ENCODE data around the gene NEDD4L.
"Not testable (repeated sequence)": the region's sequence is repeated elsewhere in the genome, so short reads cannot be mapped to it uniquely, and the experiment has no call there.

The NEDD4L gene

DNA sequence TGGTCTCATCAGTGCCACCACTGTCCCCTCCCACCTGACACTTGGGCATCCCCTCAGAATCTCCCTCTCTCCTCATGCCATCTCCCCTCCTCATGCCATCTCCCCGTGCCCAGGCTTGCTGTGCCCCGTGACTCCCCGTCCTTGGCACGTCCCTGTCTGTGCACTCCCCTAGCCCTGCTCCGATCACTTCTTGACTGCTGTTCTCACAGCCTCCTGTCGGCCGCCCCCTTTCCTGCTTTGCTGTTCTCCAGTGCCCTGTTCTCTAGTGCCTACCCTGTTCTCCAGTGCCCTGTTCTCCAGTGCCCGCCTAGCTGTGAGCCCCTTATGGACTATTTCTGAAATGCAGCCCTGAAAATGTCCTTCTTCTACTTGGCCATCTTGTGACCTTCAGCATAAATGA is 331.0 kb downstream of the NEDD4L start:
- no peak for DNase-seq (ENCODE audit: low read depth in 2 of 2)

DNA sequence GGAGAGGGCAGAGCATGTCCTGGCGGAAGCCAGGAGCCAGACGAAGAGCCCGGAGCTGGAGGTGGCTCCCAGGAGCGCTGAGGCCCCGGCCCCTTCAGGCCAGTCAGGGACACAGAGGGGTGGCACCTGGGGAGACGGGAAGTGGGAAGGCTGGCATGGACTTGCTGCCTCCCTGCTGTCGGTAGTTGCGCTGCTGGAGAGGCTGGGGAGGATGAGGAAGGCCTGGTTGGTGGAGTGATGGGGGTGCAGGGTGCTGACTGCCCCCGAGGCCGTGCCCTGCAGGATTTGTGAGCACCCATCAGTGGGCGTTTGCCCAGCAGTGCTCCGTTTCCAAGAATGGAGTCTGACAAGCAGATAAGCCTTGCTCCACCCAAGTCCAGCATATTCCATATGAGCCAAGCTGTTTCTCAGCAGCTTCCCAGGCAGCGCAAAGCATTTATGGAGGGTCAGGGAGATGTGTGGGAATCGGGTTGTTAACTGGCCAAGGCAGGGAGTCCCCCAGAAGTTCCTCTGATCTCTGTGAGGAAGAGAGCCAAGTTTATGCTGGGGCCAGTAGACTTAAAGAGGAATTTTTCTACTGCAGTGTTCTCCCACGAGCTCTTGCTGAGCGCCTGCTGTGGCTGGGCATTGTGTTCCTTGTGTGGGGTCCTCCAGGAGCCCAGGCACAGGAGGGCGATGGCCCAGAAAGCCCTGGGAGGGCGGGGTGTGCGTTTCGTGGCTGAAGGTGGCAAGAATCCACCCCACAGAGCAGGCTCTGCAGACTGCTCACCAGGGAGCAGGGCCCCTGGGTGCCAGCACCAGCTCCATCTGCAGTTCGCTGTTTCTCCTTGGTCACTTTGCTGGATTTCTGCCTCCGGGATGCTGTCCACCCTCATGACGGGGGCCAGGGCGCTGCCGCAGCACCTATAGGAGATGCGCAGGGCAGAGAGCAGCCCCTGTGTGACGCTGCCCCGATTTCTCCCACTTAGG is 334.7 kb downstream of the NEDD4L start:
- DNase-seq (ENCODE audit: low read depth in 2 of 2): no peak

DNA sequence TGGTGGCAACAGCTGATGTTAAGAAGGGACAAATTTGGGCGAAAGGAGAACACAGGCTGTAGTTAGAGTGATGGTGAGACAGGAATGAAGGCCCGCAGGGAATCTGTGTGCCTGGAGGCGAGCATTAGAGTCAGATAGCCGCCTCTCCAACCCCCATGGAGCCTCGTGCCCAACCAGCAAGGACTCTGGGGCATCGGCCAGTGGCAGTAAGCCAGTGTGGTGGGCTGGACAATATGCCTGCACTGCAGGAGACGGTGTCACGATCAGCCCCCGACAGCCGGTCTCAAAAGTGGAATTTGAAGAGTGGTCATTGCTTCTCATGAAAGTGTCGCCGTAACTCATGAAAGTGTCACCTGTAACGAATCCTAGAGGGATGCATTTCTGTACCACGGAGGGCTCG is 335.4 kb downstream of the NEDD4L start:
- no peak for DNase-seq (ENCODE audit: low read depth in 2 of 2)

DNA sequence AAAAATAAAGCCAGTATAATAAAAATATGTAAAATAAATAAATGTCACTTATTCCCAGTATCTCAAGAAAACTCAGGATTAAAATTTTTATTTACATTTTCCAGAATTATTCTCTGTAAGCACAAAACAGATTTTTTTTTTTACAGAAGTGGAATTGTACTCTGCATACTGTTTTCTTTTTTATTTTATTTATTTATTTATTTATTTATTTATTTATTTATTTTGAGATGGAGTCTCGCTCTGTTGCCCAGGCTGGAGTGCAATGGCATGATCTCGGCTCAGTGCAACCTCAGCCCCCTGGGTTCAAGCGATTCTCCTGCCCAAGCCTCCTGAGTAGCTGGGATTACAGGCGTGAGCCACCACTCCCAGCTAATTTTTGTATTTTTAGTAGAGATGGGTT is 336.1 kb downstream of the NEDD4L start:
- DNase-seq (ENCODE audit: low read depth in 2 of 2): not testable (repeated sequence)

DNA sequence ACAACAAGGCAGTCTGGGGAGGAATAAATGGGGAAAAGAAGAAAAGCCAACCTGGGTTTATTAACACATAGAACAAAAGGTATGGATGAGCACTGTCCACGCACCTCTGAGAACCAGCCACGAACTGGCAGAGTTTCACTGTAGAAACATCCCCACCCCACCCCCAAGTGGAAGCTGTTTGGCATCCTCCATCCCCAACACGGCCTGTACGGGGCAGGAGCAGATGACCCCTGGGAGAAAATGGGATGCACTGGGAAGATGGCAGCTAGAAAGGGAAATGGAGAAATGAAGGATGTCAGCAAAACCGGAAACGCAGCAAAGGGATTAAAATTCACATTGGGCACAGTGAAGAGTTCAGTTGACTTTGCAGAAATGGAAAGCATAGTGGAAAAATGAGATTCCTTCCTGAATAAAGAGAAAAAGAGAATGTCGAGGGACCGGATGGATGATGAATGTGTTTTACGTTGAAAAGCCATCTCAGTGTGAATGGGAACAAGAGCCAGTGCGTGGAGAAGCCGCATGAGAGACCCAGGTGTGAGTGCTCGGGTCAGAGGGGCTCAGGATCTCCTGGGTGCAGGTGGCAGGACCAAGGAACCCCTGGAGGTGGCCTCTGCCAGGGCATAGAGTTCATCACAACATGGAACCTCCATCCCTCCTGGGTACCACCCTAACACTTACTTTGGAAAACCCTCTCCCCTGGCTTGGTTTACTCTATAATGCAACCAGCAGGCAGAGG is 337.8 kb downstream of the NEDD4L start:
- no peak for DNase-seq (ENCODE audit: low read depth in 2 of 2)

DNA sequence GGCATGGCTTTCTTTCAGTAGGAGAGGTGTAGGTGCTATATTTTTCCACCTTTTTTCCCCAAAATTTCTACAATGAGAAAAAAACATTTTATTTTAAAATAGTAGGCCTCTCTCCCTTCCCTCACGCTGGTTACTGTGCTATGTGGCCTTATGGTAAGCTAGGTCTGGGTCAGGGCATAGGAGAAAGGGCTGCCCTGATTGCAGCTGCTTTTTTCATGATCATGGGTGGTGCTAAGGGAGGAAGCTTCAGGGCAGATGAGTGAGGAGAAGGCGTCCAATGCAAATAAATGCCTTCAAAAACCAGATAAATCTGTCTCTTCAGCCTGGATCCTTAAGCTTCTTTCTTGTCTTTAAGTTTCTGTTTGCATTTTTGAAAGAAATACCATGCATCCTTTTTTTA is 338.4 kb downstream of the NEDD4L start:
- no peak for DNase-seq (ENCODE audit: low read depth in 2 of 2)

DNA sequence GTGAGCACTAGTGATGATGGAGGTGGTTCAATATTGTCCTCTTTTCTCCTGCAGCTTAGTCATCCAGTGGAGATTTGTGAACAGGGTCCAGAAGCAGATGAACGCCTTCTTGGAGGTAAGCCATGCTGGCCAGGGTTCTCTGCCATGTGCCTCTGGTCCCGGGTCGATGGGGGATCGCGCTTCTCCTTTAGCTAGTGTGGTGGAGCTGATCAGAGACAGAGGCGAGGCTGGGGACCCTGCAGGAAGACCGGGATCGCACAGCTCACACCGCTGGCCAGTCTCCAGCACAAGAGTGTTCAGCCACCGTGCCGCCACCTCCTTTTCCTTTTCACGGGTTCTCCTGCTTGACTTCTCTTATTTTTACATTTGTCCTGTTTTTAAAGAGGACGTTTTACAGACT is 341.4 kb downstream of the NEDD4L start:
- no peak for DNase-seq (ENCODE audit: low read depth in 2 of 2)

DNA sequence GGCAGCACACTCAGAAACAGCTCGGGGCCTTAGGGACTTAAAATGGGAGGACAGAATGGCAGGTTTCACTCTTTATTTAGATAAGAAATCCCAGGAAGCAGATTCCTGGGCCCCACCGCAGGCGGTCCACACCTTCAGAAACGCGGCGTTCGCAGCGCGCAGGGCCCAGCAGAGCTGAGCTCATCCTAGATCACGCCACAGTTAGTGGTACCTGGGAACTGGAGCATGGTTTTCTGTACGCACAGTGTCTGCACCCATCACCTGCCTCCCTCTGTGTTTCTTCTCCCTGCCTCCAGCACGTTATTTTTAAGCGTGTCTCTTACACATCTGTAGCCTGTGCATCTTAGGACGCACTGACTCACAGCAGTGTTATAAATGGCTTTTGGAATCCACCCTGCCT is 342.8 kb downstream of the NEDD4L start:
- no peak for DNase-seq (ENCODE audit: low read depth in 2 of 2)

DNA sequence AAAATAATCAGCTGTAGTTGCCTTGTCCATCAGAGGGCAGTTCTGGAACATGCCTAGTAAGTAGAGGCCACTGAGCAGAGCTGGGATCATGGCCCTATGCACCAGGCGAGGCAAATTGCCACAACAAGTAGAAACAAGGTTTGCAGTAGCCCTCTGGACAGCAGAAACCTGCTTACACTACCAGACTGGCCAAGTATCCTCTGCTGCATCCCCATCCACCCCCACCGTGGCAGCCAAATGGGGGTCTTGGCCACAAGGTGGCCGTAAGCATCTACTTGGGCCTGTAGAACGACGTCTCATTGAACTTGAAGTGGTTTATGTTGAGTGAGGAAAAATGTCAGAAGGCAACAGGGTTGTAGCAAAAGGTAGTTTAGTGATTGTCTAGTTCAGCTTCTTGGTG is 343.7 kb downstream of the NEDD4L start:
- no peak for DNase-seq (ENCODE audit: low read depth in 2 of 2)

DNA sequence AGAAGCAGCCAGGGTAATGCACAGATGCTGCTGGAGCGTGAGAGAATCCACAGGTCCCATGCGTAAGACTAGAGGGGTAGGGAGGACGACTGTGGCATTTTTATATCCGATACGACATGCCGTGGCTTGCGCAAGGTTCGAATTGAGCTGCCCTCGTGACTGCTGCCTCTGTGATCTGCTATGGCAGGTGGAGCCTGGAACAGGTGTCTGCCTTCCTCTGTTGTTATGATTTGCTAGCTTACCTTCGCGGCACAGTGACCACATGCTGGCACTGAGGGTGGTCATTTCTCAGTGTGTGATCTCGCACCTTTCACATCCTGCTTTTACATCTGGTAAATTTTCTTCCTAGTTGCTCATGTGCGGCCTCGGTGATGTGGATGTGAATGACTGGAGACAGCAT is 344.7 kb downstream of the NEDD4L start:
- no peak for DNase-seq (ENCODE audit: low read depth in 2 of 2)

DNA sequence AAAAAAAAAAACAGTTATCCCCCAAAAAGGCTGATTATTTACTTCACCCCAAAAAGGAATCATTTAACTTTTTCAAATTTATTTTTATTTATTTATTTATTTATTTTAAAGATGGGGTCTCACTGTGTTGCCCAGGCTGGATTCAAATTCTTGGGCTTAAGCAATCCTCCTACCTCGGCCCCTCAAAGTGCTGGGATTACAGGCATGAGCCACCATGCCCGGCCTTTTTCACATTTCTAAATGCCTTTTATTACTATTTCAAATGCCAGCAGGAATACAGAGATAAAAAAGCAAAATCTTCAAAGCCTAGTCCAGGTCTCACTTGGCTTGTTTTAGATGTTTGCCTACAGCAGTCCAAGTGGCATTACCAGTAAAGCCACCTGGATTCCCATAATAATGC is 345.7 kb downstream of the NEDD4L start:
- DNase-seq (ENCODE audit: low read depth in 2 of 2): no peak

DNA sequence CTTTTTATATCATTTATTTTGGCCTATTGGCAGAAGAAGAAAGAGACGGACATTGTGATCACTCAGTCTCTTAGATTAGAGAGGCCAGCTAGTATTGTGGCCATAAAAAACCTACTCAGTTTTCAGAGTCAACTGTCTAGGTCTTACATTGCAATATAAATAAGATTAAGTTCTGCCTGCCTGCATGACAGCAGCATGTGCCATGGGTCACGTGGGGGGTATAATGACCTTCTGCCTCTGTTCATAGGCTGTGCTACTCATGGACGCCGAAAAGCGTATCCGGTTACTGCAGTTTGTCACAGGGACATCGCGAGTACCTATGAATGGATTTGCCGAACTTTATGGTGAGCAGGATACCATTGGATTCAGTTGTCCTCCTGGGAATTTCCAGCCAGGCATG is 346.4 kb downstream of the NEDD4L start:
- no peak for DNase-seq (ENCODE audit: low read depth in 2 of 2)

DNA sequence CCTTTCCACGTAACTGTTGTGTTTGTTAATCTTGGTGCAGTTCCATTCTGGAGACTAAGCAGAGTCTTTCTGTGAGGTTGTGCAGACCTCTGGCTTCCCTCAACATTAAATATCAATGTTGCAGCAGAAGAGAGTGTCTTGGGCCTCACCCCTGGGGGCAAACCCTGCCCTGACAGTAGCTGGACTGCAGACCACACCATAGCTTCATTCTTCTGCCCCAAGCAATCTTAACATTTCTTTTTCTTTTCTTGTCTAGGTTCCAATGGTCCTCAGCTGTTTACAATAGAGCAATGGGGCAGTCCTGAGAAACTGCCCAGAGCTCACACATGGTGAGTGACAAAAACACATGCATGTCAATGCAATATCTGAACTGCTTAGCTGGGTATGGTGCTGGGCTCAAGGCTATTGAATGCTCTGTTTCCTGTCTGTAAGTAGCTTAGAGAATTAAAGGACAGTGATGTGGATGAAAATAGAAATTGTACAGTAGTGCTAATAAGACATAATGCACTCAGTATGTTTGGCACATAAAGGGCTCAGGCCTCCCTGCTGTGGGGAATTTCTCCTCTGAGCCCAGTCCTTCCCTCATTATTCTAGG is 347.3 kb downstream of the NEDD4L start:
- no peak for DNase-seq (ENCODE audit: low read depth in 2 of 2)

DNA sequence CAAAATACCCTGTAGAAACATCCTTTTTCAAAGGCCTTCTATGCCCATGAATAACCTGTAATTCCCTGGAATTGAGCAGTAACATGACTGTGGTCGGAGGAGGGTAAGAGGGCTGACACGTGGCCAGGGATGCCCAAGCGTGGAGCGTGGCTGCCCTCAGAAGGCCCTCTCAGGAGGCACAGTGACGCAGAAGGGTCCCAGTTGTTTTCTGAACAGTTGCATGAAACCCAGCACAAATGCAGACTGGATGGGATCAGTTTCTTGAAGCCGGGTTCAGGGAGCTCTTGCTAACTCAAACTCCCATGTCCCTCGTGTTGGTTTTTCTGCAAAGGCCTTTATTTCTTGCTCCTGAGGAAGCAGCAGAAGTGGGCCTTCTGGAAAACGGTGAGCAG is 347.9 kb downstream of the NEDD4L start:
- no peak for DNase-seq (ENCODE audit: low read depth in 2 of 2)

DNA sequence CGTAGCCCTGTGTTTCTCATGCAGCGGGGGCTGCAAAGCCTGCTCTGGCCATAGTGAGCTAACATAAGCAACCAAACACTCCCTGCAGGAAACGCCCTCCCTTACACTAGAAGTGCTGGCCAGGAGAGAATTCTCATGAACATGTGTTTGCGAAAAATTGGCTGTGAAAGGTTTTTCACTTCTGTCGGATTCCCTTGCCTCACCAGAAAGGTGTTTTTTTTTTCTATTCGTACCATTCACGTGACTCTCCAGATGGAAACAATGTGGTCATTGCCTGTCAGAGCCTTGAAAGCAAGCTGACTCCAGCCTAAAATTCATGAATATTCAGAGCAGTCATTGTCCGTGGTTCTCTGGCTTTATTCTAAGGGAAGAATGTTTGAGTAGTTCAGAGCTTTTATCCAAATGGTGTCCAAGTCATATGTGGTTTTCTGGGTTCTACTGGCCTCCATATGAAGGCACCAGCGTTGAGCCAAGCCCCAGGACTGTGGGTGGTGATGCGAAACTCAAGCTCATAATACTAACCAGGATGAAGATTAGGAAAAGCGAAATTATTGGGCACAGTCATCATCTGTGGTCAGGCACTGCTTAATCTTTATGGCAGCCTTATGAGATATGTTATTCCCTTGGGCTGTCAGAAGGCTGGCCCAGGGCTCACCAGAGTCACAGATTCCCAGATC is 348.4 kb downstream of the NEDD4L start:
- no peak for DNase-seq (ENCODE audit: low read depth in 2 of 2)

DNA sequence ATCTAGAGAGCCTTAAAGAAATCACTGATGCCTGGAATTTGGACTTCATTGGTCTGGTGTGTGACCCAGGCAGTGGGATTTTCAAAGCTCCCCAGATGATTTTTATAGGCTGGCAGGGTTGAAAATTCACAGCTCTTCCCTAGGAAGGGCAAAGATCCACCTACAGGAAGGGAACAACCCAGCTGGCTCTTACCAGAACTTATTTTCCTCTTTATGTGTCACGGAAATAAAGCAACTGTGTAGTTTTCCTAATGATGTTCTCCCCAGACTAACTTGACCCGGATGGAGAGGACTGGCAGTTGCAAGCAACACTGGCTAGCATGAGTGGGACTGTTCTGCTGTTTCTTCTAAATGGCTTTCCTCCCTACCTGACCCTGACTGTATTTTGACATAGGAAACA is 349.3 kb downstream of the NEDD4L start:
- no peak for DNase-seq (ENCODE audit: low read depth in 2 of 2)

DNA sequence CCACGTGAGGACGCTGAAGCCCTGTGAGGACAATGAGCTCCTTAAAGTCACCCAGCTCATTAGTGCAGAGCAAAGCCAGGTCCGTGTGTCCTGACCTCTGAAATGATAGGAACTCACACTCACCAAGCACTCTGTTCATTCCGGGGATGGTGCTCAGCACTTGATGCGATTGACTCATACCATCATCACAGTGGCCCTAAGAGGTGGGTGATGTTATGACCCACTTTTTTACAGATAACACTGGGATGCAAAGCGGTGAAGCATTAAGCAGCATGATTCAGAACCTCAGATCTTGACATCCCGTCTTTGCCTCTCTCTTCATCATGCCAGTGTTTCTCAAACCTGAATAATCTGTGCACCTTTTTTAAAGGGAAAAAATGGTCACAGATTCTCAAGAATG is 350.0 kb downstream of the NEDD4L start:
- no peak for DNase-seq (ENCODE audit: low read depth in 2 of 2)

DNA sequence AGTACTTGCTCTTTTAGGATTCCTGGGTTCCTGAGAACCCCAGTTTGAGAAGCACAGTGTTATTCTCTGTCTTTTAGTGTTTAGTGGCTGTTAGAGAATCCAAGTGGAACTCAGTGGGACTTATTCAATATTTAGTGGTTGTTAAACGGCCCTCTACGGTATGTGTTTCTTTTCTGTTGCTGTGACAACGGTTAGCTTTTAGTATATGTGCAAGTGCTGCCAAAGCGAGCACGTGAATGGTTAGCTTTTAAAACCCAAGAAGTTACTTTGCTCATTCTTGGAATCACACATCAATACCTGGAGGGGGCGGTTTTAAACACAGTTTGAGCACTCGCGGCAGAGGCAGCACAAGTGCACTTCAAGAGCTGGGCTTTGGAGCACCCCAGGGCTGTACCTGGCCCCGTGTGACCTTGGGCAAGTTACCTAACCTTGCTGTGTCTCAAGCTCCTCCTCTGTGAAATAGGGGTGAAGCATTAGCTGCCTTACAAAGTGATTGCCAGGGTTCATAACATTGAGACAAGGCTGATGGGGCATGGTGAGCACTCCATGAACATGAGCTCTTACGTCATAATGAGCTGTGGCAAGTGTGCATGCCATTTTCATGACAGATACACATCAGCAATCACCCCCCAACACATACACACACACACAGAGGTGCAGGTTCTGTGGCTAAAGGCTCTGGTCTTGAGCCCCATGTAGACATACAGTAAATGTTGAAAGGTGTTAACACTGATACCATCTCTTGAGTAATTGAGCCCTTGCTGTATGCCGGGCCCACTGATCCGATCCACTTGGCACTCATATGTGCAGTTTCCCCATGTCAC is 350.8 kb downstream of the NEDD4L start:
- no peak for DNase-seq (ENCODE audit: low read depth in 2 of 2)

DNA sequence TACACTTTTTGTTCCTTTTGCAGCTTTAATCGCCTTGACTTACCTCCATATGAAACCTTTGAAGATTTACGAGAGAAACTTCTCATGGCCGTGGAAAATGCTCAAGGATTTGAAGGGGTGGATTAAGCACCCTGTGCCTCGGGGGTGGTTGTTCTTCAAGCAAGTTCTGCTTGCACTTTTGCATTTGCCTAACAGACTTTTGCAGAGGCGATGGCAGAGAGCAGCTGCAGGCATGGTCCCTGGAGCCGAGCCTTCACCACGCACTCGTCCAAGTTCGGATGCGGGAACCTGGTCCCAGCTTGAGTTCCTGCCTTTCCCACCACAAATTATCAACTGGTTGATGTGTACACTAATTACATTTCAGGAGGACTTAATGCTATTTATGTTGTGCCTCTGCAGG is 352.1 kb downstream of the NEDD4L start:
- DNase-seq (ENCODE audit: low read depth in 2 of 2): no peak

DNA sequence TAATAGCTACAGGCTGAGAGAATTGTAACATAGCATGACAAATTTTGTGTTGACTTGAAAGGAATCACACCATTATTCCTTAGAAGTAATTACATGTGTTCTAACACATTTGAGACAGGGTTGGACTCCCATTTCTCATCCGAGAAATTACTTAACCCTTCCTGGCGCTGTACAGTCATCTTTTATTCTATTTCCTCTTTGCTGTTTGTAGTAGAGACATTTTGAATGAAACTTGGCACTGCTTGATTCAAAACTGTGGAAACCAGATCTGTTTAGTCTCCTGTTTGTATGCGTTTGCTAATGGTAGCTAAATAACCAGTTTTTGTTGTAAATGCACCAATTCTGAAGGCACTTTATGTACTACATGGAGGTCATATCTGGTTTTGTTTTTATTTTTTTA is 352.9 kb downstream of the NEDD4L start:
- DNase-seq (ENCODE audit: low read depth in 2 of 2): no peak

DNA sequence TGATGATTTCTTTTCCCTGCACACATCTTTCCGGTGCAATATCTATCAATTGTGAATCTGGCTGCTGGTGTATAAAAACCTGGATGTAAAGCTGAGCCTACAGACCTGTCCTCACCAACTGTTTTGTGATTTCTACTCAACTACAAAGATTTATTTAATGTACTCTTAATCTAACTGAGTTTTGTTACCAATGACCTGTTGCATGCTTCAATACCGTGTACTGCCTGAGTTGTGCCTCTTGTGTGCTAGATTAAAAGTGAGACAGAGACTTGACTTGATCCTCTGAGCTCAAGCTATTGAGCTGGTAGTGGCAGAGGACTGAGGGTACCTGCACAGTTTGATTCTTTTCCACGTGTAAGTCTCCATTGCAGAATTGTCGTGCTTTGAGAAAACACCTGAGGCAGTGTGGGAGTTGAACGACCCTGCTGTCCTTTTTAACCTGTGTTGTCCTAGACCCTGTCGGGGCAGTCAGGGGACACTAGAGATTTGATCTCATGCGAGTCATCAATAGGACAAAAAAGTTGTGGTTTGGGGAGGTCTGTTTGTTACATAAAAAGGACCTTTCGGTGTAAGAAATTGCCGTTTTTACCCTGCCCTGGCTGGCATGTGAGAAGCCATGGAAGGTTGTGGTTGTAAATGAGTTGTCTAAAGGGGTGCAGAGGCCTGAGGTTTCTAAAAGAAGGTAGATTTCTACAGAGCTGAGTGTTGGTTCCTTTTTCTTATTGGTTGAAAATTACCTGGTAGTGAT is 353.5 kb downstream of the NEDD4L start:
- DNase-seq (ENCODE audit: low read depth in 2 of 2): no peak
